Gastroesophageal sphincter (tissue), 4 donors: ENCODE measurements around the gene LCTL. TPM values are rescaled to one million over a fixed set of nuclear protein-coding genes. Genes with fewer than 3 reads are reported as not detected.

Source experiments
- ATAC-seq: fragments of 150-250 bp; one replicate; pipeline ENCODE4 v1.9.1; 2016; ENCODE audit warnings: mild to moderate bottlenecking, moderate library complexity
- H3K27ac ChIP-seq, 4 donors: fragments of 200-600 bp; sonication (generic) in 3 of 4; 1 replicate in 3 of 4; 2 replicates in 1 of 4; pipeline ENCODE4 v1.5.1; 2016 to 2019
- H3K27me3 ChIP-seq: fragments of 200-600 bp; sonication (generic); one replicate; pipeline ENCODE4 v1.5.1; 2019
- H3K36me3 ChIP-seq, 2 donors: fragments of 200-600 bp; sonication (generic); one replicate each; pipeline ENCODE4 v1.5.1; 2019; ENCODE audit warnings: control low read depth in 1 of 2
- H3K4me1 ChIP-seq, 3 donors: fragments of 200-600 bp; sonication (generic); 1 replicate in 2 of 3; 2 replicates in 1 of 3; pipeline ENCODE4 v1.5.1; 2016 to 2019; ENCODE audit warnings: control low read depth in 2 of 3
- H3K4me3 ChIP-seq, 2 donors: fragments of 200-600 bp; sonication (generic); one replicate each; pipeline ENCODE4 v1.5.1; 2019; ENCODE audit warnings: mild to moderate bottlenecking in 1 of 2, moderate library complexity in 1 of 2
- H3K9me3 ChIP-seq, 3 donors: fragments of 200-600 bp; sonication (generic); one replicate each; pipeline ENCODE4 v1.5.1; 2017 to 2019; ENCODE audit warnings: control low read depth in 2 of 3
- CTCF ChIP-seq, 4 experiments: fragments of 200-600 bp in 2 of 4; fragments of 450-650 bp in 2 of 4; sonication (generic) in 1 of 4; IDR thresholded peaks; one replicate each; pipeline ENCODE4 v1.5.1; 2017 to 2019; ENCODE audit warnings: antibody characterized with exemption in 4 of 4, mild to moderate bottlenecking in 2 of 4, moderate library complexity in 2 of 4
- EP300 ChIP-seq: sonication (generic); formaldehyde crosslinking; IDR thresholded peaks from one replicate; pipeline ENCODE4 v1.6.1; 2017; ENCODE audit warnings: antibody characterized with exemption, mild to moderate bottlenecking
- POLR2A ChIP-seq, 2 donors: fragments of 450-650 bp; IDR thresholded peaks; one replicate each; pipeline ENCODE4 v1.6.1; 2017; ENCODE audit warnings: antibody characterized with exemption in 2 of 2, mild to moderate bottlenecking in 2 of 2, moderate library complexity in 1 of 2
- POLR2AphosphoS5 ChIP-seq: sonication (generic); formaldehyde crosslinking; IDR thresholded peaks from one replicate; pipeline ENCODE4 v1.6.1; 2017; ENCODE audit warnings: antibody characterized with exemption
- WGBS, 2 donors: methylation state at CpG; one replicate each; pipeline ENCODE4 v1.1.5; 2018; ENCODE audit warnings: low coverage in 1 of 2; 5-methylcytosine and 5-hydroxymethylcytosine counted together
- total RNA-seq, 4 donors: library from RNA; depleted of rRNA; stranded (reverse); fragments of >200 nt; gene quantifications; one replicate each; pipeline ENCODE4 v1.1.0, GENCODE V29; 2016

LCTL gene, protein sequence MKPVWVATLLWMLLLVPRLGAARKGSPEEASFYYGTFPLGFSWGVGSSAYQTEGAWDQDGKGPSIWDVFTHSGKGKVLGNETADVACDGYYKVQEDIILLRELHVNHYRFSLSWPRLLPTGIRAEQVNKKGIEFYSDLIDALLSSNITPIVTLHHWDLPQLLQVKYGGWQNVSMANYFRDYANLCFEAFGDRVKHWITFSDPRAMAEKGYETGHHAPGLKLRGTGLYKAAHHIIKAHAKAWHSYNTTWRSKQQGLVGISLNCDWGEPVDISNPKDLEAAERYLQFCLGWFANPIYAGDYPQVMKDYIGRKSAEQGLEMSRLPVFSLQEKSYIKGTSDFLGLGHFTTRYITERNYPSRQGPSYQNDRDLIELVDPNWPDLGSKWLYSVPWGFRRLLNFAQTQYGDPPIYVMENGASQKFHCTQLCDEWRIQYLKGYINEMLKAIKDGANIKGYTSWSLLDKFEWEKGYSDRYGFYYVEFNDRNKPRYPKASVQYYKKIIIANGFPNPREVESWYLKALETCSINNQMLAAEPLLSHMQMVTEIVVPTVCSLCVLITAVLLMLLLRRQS
- not detected for total RNA-seq

DNA sequence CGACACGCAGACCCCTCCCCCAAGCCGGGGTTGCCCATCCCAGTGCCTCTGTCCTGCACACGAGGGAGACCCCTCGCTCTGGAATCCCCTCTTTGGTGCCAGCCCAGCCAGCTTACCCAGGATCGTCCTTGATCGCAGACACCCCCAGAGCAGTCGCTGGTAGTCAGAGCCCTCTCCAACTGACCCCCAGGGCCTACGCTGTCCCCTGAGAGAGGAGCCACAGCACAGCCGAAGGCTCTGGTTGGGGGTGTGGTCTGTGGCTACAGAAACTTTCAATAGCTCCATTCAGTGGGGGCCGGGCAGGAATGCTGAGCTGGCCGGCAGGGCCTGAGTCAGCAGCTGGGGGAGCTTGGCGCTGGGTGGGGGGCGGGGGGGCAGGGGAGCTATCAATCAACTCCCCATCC, at the start of gene LCTL:
TSS of gene LCTL (minus strand) at position 258 of the 404 bp plus-strand sequence. CDS start 633 bp downstream, outside the sequence.
- WGBS, 2 donors = no CpG with 5 or more reads among the region's 14 CpGs
- no peak for ATAC-seq

DNA sequence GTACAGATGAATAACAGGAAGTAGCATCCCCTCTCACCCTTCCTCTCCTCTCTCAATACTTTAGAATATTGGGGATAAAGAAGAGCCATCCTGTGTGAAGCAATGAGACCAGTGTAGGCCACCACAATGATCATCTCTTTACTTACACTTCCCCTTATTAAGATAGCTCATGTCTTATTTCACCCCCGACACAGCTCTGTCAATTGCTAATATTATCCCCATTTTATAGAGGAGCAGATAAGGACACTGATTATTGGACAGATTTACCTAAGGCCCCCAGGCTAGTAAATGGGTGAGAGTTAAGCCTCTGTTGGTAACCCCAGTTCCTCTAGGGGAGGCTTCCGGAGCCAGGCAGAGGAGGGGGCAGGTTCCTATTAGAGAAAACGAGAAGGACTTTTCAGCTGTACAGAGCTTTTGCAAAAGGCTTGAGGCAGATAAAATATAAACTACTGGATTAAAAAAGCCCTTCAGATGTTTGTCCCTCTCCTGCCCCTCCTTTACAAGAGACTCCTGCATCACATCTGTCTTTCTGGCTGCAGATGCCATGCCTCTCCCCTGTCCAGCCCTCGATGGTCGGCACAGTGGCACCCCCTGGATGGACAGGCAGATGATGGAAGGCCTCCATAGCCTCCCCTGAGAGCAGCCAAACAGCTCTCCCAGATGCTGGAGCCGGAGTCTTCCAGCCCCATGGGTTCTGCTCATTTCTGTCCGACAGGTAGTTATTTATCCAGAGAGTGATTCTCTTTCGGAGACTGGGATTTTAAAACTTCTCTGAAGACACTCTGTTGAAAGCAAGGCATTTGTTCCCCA, 49.4 kb upstream of the LCTL start:
- TF ChIP-seq POLR2AphosphoS5 (no peak), POLR2A (IDR thresholded peaks at IDR 0.05) (no peak), EP300 (no peak), CTCF (IDR thresholded peaks at IDR 0.05) (no peak)
- no peaks in the 10 kb centered on the region for H3K27me3 ChIP-seq
- H3K36me3 ChIP-seq = no peaks in the 10 kb centered on the region
- no peaks in the 10 kb centered on the region for H3K9me3 ChIP-seq
- 70 to 79% methylated on average over 4 to 6 of the region's 8 CpGs for WGBS, 2 donors
- peaks cover 0 to 49% (median 15%) of the 10 kb centered on the region in 3 donors for H3K4me1 ChIP-seq
- H3K27ac ChIP-seq = no peak overlapping the region
- no peak for ATAC-seq
- no peak overlapping the region for H3K4me3 ChIP-seq

More for the DNA sequence above, at the start of gene LCTL:
- Histone ChIP-seq H3K4me1 (peaks cover 0 to 8% (median 0%) of the 10 kb centered on the region in 3 donors), H3K4me3 (no peak within 1 kb of the TSS), H3K9me3 (no peaks in the 10 kb centered on the region), H3K36me3 (no peaks in the 10 kb centered on the region), H3K27ac (no peak within 1 kb of the TSS), H3K27me3 (peaks cover 3% of the 10 kb centered on the region)
- TF ChIP-seq POLR2AphosphoS5 = no peak
- TF ChIP-seq POLR2A (IDR thresholded peaks at IDR 0.05) = no peak
- no peak for TF ChIP-seq EP300
- no peak for TF ChIP-seq CTCF (IDR thresholded peaks at IDR 0.05)

GRCh38 chr15:66614456-66614855, 48.7 kb upstream of the LCTL start:
- ATAC-seq = no peak
- no peak for TF ChIP-seq POLR2AphosphoS5
- no peak for TF ChIP-seq EP300
- no peak for TF ChIP-seq POLR2A (IDR thresholded peaks at IDR 0.05)
- no peak for TF ChIP-seq CTCF (IDR thresholded peaks at IDR 0.05)
- Histone ChIP-seq H3K4me3 (no peak overlapping the region), H3K27ac (no peak overlapping the region), H3K27me3 (no peaks in the 10 kb centered on the region), H3K4me1 (peaks cover 0 to 43% (median 15%) of the 10 kb centered on the region in 3 donors), H3K9me3 (no peaks in the 10 kb centered on the region), H3K36me3 (no peaks in the 10 kb centered on the region)
- WGBS, 2 donors = 95% methylated on average over 5 of the region's 5 CpGs

- no peaks in the 10 kb centered on the region for H3K9me3 ChIP-seq
- WGBS, 2 donors = 65 to 82% methylated on average over 2 to 3 of the region's 3 CpGs
- no peaks in the 10 kb centered on the region for H3K27me3 ChIP-seq
- H3K4me1 ChIP-seq = peaks cover 0 to 36% (median 15%) of the 10 kb centered on the region in 3 donors
- no peak overlapping the region for H3K4me3 ChIP-seq
- ATAC-seq = no peak
- no peaks in the 10 kb centered on the region for H3K36me3 ChIP-seq
- no peak overlapping the region for H3K27ac ChIP-seq
- TF ChIP-seq POLR2AphosphoS5 (no peak), EP300 (no peak), CTCF (IDR thresholded peaks at IDR 0.05) (no peak), POLR2A (IDR thresholded peaks at IDR 0.05) (no peak)
Observed at GRCh38 chr15:66613743-66614142, 47.9 kb upstream of the LCTL start.
